Activated T-cell treated with anti-CD3 and anti-CD28 coated beads for 1 hour (primary cell): Measurements from ENCODE around the gene MAPK8IP3.

Source experiments
- DNase-seq: peaks from one replicate; pipeline ENCODE4 v3.0.0-alpha.2; 2020; ENCODE audit warnings: low read depth

MAPK8IP3 gene

DNA sequence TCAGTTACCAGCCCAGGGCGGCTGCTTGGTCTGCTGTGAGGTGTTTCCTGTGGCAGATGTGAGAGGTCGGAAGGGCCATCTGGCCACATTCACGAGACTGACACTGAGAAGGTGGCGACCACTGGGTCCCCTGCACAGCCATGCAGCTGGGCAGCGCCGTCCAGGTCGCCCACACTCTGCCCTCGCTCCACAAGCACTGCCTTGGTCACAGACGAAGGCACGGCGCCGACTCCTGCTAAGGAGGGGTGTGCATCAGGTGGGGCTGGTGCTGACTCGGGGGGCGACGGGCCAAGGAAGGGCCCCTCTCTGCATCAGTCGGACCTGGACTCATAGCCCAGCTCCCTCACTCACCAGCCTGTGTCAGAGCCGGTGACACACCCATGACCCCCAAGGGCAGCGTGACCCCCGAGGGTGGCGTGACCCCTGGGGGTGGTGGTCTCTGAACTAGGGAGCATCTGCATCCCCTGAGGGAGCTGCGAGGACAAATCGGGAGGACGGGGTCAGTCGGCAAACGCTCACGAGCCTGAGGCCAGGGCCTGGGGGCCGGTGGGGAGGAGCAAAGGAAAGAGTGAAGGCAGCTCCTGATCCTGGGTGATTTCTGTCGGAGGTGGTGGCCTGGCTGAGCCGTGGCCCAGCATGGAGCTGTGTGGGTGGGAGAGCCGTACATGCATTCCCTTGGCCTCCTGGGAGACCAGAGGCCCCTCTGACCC lies 34.9 kb downstream of the MAPK8IP3 start:
- DNase-seq: no peak

DNA sequence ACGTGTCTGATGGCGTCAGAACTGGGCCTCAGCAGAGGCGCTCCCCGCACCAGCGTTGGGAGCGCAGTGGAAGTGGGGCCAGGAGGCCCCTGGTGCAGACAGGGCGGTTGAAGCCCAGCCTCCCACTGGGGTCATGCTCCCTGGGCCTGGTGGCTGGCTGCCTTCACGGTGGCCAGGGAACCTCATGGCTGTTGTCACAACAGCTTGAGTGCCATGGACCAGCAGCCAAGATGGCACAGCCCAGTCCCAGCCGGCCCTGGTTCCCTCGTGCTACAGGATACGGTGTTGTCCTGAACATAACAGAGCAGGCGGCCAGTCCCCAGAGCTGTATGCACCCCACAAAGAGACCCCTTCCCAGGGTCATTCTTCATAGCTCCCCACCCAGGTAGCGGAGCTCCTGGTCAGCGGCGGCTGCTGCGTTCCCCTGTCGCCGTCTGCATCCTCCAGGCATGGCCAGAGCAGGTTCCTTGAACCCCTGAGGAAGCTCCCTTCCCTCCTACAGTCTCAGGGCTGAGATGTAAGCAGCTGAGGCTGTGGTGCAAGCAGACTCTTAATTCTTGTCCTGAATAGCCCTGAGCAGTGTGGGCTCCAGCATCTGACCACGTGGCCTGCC lies 35.7 kb downstream of the MAPK8IP3 start:
- DNase-seq: no peak

DNA sequence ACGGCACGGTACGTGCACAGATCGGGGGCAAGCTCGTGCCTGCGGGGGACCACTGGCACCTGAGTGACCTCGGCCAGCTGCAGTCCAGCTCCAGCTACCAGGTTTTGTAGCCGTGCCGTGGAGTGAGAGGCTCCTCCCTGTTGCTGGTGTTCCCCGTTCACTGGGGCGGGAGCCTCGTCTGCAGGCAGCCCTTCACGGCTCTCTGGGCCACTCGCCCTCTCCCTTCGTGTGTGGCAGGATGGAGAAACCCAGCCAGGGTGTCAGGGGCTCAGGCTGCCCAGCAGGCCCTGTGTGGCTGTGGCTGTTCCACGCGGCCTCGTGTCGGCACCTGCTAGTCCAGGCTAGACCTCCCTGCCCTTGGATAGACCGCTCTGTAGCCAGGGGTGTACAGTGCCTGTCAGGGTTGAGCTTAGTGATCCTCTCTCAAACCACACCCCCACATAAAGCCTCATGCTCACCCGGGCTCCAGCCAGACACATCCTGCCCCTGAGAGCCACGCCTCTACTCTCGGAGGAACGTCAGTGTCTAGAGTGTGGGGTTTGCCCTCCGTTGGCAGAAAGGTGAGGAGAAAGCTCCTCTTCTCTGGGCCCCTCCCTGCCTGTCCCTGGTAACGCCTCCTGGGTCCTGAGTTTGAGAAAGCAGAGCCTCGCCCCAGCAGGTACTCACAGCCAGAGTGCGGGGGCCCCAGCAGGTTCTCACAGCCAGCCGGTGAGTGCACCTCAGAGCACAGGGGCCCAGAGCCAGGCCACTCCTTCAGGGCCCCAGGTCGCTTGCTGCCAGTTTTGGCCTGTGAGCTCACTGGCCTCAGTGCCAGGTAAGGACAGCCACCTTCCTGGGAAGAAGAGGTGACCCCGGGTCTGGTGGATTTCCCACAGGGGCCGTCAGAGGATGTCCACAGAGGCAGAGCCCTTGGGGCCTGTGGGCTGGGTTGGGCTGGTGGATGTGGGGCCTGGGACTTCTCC lies 37.7 kb downstream of the MAPK8IP3 start:
- no peak for DNase-seq

DNA sequence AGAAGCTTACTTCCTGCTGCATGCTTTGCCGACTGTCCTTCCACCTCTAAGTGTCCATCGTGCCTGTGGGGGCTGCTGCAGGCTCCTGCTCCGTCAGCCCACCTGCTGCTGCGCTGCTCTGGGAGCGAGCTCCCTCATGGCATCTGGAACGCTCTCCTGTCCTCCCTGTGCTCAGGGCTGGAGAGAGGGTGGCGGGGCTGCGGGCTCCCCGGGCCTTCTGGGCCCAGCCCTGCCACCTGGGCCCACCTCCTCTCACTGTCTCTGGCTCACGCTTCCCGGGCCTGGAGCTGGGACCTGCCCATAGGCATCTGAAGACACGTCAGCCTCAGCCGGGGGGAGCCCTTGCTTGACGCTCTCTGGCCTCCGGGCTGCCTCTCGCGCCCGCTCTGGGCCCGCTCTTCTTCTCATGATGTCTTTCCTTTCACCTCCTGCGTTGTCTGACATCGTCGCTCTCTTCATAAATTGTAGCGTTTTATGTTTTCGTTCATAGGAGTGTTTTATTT lies 38.4 kb downstream of the MAPK8IP3 start:
- no peak for DNase-seq

DNA sequence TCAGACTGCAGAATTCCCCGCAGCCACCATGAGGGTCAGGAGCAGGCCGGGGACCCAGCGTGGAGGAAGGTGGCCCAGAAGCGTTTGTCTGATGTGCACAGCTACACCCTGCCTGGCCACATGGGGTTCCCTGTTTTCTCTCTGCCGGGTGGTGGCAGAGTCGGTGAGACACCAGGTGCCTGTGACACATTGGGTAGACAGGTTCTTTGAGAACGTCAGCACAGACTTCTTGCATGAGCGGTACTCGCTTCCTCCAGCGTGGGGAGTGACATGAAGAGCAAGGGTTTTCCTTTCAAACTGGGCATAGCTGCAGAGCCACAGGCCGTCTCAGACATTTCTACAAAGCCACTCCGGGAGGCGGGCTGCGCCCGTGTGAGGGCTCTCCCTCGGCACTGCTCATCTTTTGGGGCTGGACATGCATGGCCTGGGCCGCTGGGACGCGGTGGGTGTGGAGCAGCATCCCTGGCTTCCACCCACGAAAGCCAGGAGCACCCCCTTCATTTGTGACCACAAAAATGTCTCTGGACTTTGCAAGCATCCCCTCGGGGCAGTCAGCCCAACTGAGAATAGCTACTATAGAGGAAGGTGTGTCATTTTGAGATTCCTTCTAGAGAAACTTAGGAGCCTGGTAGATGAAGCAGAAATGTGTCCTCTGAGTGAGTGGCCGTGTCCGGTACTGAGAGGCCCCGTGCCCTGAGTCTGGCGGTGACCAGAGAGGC lies 39.3 kb downstream of the MAPK8IP3 start:
- no peak for DNase-seq

DNA sequence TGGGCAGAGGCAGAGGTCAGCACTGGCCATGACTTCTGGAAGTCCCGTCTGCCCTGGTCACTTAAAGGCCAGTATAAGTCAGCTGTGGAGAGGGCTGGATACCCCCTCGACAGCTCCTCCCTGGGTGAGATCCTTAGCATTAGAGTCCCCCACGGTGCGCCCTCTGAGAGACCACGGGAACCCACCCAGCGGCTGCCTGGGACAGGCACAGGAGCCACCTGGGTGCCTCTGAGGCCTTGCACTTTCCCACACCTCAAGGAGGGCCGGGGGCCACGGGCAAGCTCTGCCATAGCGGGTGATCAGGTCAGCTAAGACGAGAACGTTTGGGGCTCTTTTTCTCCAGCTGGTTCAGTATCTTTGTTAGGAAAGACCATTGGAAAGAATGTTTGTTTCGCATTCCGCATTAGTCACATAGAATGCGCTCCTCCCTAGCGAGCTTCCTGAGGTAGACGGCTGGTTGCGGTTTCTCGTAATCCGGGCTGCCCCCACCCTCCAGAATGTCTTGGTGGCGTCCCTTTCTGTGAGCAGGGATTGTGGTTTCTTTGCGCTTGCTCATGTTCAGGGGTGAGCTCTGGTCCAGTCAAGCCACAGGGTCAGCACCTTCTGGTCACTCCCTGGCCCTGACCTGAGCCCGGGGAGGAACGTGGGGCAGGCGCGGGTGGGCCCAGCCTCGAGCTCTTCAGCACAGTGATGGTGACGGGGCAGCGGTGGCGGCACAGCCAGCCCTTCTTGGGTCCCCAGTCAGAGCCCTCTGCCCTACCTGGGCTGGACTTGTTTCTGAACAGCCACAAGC lies 40.1 kb downstream of the MAPK8IP3 start:
- no peak for DNase-seq

DNA sequence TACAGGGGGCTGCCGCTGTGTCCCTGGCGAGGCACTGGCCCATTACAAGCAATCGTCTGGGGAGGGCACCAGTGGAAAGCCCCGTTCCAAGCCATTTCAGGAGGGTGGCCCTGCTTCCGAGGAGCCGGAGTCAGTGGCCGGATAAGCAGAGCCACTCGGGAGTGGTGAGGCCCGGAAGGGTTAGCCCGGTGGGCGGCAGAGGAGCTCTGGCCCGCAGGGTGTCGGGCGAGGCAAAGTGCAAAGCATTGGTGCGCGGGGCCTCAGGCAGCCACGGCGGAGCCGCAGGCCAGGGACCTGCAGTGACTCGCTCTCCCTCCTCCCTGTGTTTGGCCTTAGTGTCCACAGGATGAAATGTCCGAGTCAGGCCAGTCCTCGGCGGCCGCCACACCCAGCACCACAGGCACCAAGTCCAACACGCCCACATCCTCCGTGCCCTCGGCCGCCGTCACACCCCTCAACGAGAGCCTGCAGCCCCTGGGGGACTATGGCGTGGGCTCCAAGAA lies 40.7 kb downstream of the MAPK8IP3 start:
- no peak for DNase-seq

DNA sequence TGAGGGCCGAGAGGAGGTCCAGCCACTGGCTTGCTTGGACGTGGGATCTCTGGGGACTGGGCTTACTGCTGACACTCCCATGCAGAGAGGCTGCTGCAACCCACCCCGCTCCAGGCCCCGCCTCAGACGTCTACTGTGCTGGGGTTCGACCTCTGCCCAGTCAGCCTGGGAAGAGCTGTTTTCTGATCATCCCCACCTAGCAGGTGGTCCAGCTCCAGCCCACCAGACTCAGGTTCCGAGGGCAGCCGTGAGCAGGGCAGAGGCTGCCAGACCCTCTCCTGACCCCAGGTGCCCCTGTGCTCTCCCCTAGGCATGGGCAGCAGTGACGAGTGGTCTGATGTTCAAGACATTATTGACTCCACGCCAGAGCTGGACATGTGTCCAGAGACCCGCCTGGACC lies 41.9 kb downstream of the MAPK8IP3 start:
- DNase-seq: no peak

DNA sequence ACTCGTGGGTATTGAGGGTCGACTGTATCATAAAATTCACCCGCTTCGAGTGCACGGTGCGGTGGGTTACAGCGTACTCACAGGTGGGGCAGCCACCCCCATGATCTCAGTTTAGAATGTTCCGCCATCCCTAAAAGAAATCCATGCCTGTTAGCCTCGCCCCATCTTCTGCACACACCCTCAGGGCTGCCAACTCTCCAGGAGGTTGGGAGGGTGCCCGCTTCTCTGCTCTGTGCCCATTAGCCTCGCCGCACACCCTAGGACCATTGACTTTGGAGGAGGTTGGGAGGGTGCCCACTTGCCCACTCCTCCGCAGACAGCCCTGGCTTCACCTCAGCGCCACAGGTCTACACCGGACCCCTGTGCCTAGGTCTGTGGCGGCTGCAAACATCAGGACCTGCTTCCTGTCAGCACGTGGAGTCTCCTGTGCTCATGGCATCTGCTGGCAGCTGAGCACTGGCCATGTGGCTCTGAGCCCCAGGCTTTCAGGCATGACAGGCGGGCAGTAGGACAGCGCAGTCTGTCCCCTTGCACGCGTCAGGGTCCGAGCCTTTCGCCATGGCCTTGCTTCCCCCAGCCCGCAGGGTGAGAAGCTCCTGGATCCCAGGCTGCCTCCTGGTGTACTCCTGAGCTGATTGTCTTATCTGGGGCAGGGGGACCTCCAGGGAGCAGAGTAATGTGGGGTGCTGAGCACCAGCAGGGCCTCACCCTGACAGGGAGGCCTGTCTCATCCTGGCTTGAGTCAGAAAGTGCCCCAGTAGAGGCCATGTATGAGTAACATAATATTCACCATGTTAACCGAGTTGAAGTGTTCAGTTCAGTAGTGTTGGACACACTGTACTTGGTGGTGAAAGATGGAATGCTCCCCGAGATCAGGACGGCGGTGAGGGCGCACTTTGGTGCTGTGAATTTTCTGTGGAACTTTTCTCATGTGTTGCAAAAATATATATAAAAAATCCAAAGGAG lies 43.4 kb downstream of the MAPK8IP3 start:
- DNase-seq: no peak

DNA sequence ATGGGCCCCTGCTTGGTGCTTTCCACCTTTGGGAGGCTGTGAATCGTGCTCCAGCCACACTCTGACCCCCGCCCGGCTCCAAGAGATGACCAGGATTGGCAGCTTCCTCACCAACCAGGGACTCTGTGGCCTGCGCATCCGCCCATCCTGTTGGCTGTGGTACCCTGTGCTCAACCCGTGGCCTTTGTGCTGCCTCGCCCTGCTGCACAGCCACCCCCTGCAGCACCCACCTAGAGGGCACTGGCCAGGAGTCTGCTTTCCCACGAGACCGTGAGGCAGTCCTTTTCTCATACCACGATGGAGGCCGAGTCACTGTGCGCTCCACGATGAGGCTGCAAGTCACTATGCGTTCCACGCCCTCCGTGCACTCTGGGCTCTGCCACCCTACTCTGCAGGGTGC lies 46.0 kb downstream of the MAPK8IP3 start:
- no peak for DNase-seq

DNA sequence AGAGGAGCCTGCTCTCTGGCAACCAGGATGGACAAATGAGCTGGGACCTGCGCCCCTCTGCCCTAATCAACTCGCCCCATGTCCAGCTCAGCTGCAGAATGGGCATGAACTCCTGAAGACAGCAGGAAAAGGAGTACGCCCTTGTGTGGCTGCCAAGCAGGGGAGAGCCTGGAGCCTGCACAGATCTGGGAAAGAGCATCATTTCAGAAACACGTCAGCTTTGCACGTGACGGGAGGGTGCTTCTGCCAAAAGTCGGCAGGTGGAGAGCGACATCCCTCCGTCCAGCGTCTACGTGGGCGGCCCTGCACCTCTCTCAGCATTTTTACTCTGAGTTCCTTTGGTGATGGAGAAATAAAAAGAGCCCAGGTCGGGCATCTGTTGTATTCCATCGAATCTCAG lies 46.9 kb downstream of the MAPK8IP3 start:
- DNase-seq: no peak

DNA sequence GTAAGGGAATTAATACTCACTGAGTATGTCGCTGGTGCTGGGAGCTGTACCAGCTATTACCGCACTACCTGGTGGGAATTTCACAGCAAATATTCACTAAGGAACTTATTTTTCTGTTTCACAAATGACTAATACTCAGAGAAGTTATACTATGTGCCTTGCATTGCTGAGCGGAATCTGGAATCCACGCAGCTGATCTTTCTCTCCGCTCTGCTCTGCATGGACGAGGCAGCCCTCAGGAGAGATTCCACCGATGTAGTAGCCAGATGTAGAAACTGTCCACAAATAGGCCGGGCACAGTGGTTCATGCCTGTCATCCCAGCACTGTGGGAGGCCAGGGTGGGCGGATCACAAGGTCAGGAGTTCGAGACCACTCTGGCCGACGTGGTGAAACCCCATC lies 48.2 kb downstream of the MAPK8IP3 start:
- DNase-seq: no peak

DNA sequence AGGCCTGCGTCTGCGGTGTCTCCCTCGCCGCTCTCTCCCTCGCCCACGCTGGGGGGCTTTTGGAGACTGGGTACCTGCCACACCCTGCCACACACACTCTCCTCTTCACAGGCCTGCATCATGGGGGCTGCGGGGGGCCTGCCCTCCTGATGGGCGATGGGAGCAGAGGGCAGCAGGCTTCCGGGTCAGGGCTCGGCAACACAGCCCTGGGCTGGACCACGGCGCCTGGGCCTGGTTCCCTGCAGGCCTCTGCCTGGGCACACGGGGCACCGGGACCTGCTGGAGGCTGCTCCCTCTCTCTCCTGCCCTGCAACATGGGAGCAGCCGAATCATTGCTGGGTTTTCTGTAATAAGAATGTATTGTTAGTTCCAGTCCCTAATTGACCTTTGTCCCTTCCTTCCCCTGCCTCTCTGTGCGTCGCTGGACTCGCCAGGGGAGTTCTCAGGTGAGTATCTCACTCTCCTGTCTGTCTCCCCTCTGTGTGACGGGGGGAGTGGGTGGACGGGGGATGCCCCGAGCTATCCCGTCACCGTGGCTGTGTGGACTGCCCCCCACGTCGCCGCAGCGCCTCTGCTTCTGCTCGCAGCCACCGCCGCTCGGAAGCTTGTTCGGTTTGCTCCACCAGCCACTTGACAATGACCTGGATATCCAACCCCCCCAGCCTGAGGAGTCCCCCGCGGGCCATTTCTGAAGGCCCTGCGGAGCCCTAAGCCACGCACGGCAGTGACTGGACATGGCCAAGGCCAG lies 51.9 kb downstream of the MAPK8IP3 start:
- DNase-seq: no peak

DNA sequence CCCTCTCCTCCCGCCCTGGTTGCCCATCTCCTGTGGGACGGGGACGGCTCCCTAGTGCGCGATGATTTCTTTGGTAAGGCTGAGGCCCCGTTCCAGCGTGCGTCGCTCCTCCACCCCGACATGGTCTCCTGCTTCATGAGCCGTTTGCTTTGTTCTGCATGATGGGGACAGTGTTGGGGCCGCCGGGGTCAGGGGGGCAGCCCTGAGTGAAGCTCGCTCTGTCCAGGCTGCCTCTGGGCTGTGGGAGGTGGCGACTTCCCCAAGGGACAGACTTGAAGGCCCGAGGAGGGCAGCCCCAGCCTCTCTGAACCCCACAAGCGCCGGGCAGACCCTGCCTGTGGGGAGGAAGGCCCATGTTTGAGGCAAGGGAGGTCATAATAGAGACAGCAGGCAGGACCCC lies 52.9 kb downstream of the MAPK8IP3 start:
- DNase-seq: no peak

DNA sequence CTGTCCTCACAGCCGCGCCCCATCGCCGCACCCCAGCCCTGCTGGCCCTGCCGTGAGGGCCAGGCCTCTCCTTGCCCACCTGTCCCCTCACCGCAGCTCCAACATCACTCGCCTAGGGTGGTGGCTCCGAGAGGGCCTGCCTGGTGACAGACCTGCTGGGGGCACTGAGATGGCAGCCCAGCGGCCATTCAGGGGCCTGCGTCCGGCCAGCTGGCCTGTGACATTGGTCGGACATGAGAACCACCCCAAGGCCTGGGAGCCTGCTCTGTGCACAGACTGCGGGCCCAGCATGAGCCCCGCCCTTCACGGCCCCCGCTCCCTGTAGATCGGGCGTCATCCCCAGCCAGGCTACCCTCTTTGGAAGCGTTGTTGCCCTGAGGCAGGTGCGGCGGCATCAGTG lies 53.5 kb downstream of the MAPK8IP3 start:
- DNase-seq: no peak

DNA sequence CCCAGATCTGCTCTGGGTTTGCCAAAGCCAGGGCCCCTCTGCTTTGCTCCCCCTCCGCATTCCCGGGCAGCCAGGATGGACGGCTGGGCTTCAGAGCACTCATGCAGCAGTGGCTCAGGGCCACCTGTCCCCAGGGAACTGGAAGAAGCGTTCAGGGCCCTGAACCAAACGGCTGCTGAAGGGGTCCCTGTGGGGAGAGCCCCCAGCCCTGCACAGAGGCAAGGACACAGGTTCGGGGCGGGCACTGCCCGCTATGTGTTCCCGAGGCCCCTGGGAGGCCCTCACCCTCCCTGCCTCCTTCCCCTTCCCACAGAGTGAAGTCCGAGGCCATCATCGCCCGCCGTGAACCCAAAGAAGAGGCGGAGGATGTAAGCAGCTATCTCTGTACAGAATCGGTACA lies 54.9 kb downstream of the MAPK8IP3 start:
- DNase-seq: no peak

DNA sequence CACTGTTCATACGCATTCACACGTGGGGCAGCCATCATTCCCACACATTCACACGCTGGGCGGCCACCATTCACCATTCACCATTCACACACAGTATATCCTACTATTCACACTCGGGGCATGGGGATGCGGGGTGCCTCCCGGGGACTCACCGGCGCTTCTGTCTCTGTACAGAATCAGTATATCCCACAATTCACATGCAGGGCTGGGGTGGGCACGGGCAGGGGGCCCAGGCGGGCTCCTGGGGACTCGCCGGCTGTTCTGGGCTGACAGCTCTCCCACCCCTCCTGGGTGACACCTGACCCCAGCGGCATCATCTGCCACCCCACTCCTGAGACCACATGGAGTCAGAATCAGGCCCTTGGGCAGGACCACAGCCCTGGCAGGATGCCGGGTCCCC lies 55.8 kb downstream of the MAPK8IP3 start:
- DNase-seq: no peak

DNA sequence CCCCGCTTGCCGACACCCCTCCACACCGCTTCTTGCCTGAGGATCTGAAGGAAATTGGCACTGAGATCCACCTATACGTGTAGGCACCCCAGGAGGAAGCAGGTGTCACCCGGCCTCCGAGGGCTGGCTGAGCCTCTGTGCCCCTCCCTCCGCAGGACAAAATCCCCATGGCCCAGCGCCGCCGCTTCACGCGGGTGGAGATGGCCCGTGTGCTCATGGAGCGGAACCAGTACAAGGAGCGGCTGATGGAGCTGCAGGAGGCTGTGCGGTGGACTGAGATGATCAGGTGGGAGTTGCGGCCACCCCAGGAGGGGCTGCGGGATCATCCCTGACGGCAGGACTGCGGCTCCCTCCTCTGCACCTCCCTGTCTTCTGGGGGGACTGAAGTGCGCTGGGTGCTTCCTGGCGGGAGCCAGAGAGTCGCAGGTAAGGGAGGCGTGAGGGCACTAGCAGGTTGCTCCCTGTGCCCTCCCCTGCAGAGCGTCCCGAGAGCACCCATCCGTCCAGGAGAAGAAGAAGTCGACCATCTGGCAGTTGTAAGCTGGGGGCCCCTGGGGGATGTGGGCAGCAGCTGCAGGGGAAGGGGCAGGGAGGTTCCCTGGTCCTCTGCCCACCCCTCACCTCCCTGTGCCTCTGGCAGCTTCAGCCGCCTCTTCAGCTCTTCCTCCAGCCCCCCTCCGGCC lies 56.3 kb downstream of the MAPK8IP3 start:
- no peak for DNase-seq
